ENCODE data around the gene NUDT2. TPM values are rescaled to one million over a fixed set of nuclear protein-coding genes. Genes with fewer than 3 reads are reported as not detected.

The NUDT2 gene
- total RNA-seq, 2 donors from 2014 or later, result 25.6 to 28.4 TPM

DNA sequence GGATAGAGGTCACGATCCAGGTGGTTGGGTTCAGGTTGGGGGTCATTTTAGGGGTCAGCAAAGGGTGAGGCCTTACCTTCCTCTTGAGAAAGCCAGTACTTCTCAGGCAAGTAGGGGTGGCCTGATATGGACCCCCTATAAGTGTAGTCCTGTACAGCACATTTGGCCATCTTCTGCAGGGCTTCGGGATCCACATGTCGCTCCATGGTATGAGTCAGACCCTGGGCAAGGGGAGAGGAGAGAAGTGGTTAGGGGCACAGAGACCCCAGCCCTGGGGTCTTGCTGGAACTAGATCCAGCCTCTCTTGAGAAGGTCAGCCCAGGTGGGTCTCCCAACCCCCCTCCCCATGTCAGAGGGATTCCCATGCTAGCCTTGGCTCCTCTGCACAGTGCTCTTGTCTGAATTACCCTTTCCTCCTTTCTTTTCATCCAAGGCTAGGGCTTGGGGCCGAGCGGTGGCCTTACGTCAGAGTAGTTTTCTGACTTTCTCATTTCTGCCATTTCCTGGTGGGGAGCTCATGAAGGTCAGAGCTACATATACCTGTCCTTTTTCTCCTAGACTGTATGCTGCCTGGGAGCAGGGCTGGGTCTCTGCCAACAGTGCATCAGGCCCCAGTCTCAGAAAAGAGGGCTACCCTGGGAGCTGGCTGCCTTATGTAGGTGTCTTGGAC lies 56.3 kb downstream of the NUDT2 start:
- no peak overlapping the region for H3K9ac ChIP-seq (ENCODE audit: low read depth in 2 of 2, low read length in 2 of 2)
- intact Hi-C loops (cut with DNase I), result no loop called here
- H3K36me3 ChIP-seq, result no peaks in the 10 kb centered on the region
- H3K4me1 ChIP-seq, result no peaks in the 10 kb centered on the region
- no peaks in the 10 kb centered on the region for H3K9me3 ChIP-seq
- TF ChIP-seq, protein P1, sequence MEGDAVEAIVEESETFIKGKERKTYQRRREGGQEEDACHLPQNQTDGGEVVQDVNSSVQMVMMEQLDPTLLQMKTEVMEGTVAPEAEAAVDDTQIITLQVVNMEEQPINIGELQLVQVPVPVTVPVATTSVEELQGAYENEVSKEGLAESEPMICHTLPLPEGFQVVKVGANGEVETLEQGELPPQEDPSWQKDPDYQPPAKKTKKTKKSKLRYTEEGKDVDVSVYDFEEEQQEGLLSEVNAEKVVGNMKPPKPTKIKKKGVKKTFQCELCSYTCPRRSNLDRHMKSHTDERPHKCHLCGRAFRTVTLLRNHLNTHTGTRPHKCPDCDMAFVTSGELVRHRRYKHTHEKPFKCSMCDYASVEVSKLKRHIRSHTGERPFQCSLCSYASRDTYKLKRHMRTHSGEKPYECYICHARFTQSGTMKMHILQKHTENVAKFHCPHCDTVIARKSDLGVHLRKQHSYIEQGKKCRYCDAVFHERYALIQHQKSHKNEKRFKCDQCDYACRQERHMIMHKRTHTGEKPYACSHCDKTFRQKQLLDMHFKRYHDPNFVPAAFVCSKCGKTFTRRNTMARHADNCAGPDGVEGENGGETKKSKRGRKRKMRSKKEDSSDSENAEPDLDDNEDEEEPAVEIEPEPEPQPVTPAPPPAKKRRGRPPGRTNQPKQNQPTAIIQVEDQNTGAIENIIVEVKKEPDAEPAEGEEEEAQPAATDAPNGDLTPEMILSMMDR (IDR thresholded peaks at IDR 0.05), result no peak
- no peak overlapping the region for H3K4me3 ChIP-seq
- no peaks in the 10 kb centered on the region for H3K27me3 ChIP-seq
- no peak overlapping the region for H3K27ac ChIP-seq
- DNase-seq, result no peak

DNA sequence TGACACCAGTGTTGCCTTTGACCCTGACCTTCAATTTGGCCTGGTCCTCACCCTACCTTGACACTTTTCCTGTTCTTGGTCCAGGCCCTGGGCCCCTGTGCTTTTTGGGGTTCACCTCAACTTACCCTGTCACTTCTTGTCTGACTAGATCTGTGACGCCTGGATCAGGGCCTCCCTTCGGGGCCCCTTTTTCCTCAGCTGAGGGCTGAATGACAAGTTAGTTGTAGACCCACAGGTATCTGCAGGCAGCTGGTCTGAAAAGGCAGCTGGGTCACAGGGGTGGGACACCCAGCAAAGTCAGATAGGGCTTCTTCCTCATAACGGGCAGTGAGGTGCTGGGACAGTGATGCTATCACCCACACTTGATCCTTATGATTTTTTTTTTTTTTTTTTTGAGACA lies 57.3 kb downstream of the NUDT2 start:
- Histone ChIP-seq H3K27ac (no peak overlapping the region), H3K9ac (ENCODE audit: low read depth in 2 of 2, low read length in 2 of 2) (no peak overlapping the region), H3K27me3 (no peaks in the 10 kb centered on the region), H3K9me3 (no peaks in the 10 kb centered on the region), H3K36me3 (no peaks in the 10 kb centered on the region), H3K4me3 (no peak overlapping the region), H3K4me1 (no peaks in the 10 kb centered on the region)
- no peak for DNase-seq
- TF ChIP-seq, protein P1 (IDR thresholded peaks at IDR 0.05), result no peak
- intact Hi-C loops (cut with DNase I), result no loop called here

DNA sequence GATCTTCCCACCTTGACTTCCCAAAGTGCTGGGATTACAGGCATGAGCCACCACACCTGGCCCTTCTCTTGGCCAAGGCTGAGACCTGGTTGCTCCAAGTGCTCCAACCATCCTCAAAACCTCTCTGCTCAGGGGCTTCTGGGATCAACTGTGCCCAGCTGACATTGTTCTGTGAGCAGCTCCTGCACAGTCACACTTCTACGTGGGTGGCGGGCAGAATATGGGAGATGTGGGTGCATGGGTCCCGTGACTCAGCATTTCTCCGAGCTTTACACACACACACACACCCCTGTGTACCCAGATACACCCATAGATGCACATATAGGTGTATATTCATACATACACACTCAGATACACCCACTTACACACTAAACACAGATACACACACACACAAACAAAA lies 57.9 kb downstream of the NUDT2 start:
- H3K4me3 ChIP-seq, result no peak overlapping the region
- H3K36me3 ChIP-seq, result no peaks in the 10 kb centered on the region
- intact Hi-C loops (cut with DNase I), result no loop called here
- DNase-seq, result no peak
- no peaks in the 10 kb centered on the region for H3K9me3 ChIP-seq
- H3K9ac ChIP-seq (ENCODE audit: low read depth in 2 of 2, low read length in 2 of 2), result no peak overlapping the region
- TF ChIP-seq, protein P1 (IDR thresholded peaks at IDR 0.05), result no peak
- H3K4me1 ChIP-seq, result no peaks in the 10 kb centered on the region
- H3K27ac ChIP-seq, result no peak overlapping the region
- H3K27me3 ChIP-seq, result no peaks in the 10 kb centered on the region

DNA sequence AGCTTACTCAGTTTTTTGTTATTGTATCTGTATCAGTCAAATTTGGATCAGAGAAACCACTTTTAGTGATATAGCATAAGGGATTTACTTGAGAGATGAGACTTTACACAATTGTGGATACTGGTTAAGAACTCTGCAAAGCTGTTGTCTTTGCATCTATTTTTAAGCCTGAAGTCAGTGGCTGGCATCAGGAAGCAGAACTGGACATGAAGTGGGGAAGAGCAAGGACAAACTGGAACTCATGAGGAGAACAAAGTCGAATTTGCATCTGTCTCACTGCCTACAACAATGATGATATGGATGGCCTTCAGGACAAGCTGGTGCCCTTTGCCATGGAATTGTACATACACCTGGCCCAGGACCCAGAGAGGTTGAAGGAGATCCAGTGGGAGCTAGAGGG lies 63.1 kb downstream of the NUDT2 start:
- H3K4me3 ChIP-seq, result no peak overlapping the region
- no peak overlapping the region for H3K9ac ChIP-seq (ENCODE audit: low read depth in 2 of 2, low read length in 2 of 2)
- H3K27me3 ChIP-seq, result no peaks in the 10 kb centered on the region
- intact Hi-C loops (cut with DNase I), result no loop called here
- TF ChIP-seq, protein P1 (IDR thresholded peaks at IDR 0.05), result no peak
- no peak overlapping the region for H3K27ac ChIP-seq
- DNase-seq, result no peak
- H3K4me1 ChIP-seq, result no peaks in the 10 kb centered on the region
- no peaks in the 10 kb centered on the region for H3K9me3 ChIP-seq
- H3K36me3 ChIP-seq, result no peaks in the 10 kb centered on the region

Other genes with a start within 250 kb of the NUDT2 start
- 10 to 100 TPM; 37.9 to 41.5 TPM for gene DCAF12, start 202.9 kb upstream of the NUDT2 start, total RNA-seq
- 10 to 100 TPM; 32.9 to 45.4 TPM for gene UBAP1, start 150.5 kb upstream of the NUDT2 start, total RNA-seq
- 1 to 10 TPM; 2.2 to 7.3 TPM for gene KIF24, start 301 bp upstream of the NUDT2 start, total RNA-seq
- 10 to 100 TPM; 57.0 to 68.6 TPM for gene MYORG, start 47.3 kb downstream of the NUDT2 start, total RNA-seq
- 1 to 10 TPM; 6.3 to 7.5 TPM for gene FAM219A, start 129.0 kb downstream of the NUDT2 start, total RNA-seq
- gene DNAI1, start 129.2 kb downstream of the NUDT2 start, total RNA-seq, result not detected
- gene ENHO, start 193.4 kb downstream of the NUDT2 start, total RNA-seq, result 1 to 10 TPM; 1.2 to 1.3 TPM